ENCODE results near the gene TOMM40L.
"Not testable (repeated sequence)": the region's sequence is repeated elsewhere in the genome, so short reads cannot be mapped to it uniquely, and the experiment has no call there.

Gene TOMM40L

GRCh38 chr1:161251579-161251978 lies 25.7 kb downstream of the TOMM40L start:
- DNase-seq (ENCODE audit: low spot score) (no peak), FAIRE-seq (no peak)

- FAIRE-seq, result not testable (repeated sequence)
Measured at GRCh38 chr1:161255302-161255701, 29.4 kb downstream of the TOMM40L start.

GRCh38 chr1:161255955-161256520 lies 30.2 kb downstream of the TOMM40L start:
- FAIRE-seq, result not testable (repeated sequence)

More at GRCh38 chr1:161255302-161255701, 29.4 kb downstream of the TOMM40L start:
- not testable (repeated sequence) for DNase-seq (ENCODE audit: low spot score)

GRCh38 chr1:161257109-161257508 lies 31.2 kb downstream of the TOMM40L start:
- not testable (repeated sequence) for DNase-seq (ENCODE audit: low spot score); FAIRE-seq

More at GRCh38 chr1:161255955-161256520, 30.2 kb downstream of the TOMM40L start:
- not testable (repeated sequence) for DNase-seq (ENCODE audit: low spot score)

- no peak for FAIRE-seq
- DNase-seq (ENCODE audit: low spot score), result no peak
Measured at GRCh38 chr1:161258439-161259344, 32.8 kb downstream of the TOMM40L start, which contains the start of gene PCP4L1. Gene PCP4L1, plus strand, starts transcription at chr1:161258745. Its CDS starts 230 bp downstream, at chr1:161258975.

- DNase-seq (ENCODE audit: low spot score) (no peak), FAIRE-seq (no peak)
Measured at GRCh38 chr1:161259345-161259702, 33.5 kb downstream of the TOMM40L start.

- DNase-seq (ENCODE audit: low spot score) (no peak), FAIRE-seq (no peak)
Measured at GRCh38 chr1:161259765-161260164, 33.9 kb downstream of the TOMM40L start.

GRCh38 chr1:161260376-161261260 lies 34.8 kb downstream of the TOMM40L start:
- FAIRE-seq (no peak), DNase-seq (ENCODE audit: low spot score) (no peak)

GRCh38 chr1:161261261-161262235 lies 35.7 kb downstream of the TOMM40L start:
- FAIRE-seq (no peak), DNase-seq (ENCODE audit: low spot score) (no peak)

GRCh38 chr1:161265305-161265704 lies 39.4 kb downstream of the TOMM40L start:
- FAIRE-seq (no peak), DNase-seq (ENCODE audit: low spot score) (no peak)

GRCh38 chr1:161266202-161266601 lies 40.3 kb downstream of the TOMM40L start:
- DNase-seq (ENCODE audit: low spot score), result no peak
- FAIRE-seq, result no peak

GRCh38 chr1:161266836-161267235 lies 41.0 kb downstream of the TOMM40L start:
- DNase-seq (ENCODE audit: low spot score) (no peak), FAIRE-seq (no peak)

- DNase-seq (ENCODE audit: low spot score) (no peak), FAIRE-seq (no peak)
Measured at GRCh38 chr1:161267321-161267720, 41.5 kb downstream of the TOMM40L start.

- FAIRE-seq (no peak), DNase-seq (ENCODE audit: low spot score) (no peak)
Measured at GRCh38 chr1:161273402-161273801, 47.5 kb downstream of the TOMM40L start.

GRCh38 chr1:161274874-161275273 lies 49.0 kb downstream of the TOMM40L start:
- FAIRE-seq (no peak), DNase-seq (ENCODE audit: low spot score) (no peak)

Measured in RCC 7860 (cell line).